GM19239 (cell line): ENCODE measurements around the gene TIMM23.
"Not testable (repeated sequence)": the region's sequence is repeated elsewhere in the genome, so short reads cannot be mapped to it uniquely, and the experiment has no call there.

Experiments used
- DNase-seq: peaks from one replicate; pipeline ENCODE4 v3.0.0; 2011; ENCODE audit warnings: low spot score; ENCODE audit not compliant: insufficient read length
- FAIRE-seq: peaks from 2 replicates; lab custom pipeline; 2011; peaks lifted over from hg19 to GRCh38; lab: Jason Lieb, UNC

Gene TIMM23, protein sequence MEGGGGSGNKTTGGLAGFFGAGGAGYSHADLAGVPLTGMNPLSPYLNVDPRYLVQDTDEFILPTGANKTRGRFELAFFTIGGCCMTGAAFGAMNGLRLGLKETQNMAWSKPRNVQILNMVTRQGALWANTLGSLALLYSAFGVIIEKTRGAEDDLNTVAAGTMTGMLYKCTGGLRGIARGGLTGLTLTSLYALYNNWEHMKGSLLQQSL

DNA sequence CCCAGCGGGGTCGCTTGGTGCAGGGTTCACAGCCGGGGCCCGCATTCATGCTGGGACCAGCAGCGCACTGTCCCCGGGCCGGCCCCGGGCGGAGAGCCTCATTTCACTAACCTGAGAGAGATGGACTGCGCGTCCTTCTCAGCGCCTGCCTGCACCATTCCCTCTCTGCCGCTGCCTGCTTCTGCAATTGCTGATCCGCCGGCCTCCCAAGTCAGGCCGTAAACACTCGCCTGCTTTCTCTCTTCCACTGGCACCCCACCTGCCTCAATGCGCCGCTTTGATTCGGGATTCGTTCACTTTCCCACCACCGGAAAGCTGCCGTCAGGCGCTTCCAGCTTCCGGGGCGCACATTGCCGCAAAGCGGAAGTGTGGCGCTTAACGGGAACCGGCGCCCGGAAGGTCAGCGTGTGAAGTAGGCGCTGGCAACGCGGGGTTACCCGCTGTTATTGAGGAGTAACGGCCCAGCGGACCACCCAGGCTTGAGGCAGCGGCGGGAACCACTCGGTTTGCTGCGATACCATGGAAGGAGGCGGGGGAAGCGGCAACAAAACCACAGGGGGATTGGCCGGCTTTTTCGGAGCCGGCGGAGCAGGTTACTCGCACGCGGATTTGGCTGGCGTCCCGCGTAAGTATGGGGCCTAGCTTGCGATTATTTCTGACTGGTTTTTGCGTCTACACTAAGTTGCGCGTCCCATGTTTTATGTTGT is at the start of gene TIMM23:
TSS of gene TIMM23 (plus strand) at position 384 of the 707 bp plus-strand sequence. CDS start at position 520, 136 bp downstream.
- FAIRE-seq, DNase-seq: not testable (repeated sequence)

DNA sequence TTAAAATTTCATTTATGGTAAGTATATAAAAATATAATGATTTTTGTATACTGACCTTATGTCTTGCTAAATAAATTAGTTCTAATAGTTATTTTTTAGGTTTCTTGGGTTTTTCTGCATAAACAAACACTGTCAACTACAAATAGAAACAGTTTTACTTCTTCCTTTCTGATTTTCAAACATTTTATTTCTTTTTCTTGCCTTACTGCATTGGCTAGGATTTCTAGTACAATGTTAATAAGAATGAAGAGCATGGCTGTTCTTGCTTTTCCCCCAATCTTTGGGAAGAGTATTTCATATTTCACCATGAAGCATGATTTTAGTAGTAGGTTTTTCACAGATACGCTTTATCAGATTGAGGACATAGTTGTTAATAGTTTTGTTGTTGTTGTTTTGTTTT is 45.5 kb upstream of the TIMM23 start:
- not testable (repeated sequence) for DNase-seq, FAIRE-seq

DNA sequence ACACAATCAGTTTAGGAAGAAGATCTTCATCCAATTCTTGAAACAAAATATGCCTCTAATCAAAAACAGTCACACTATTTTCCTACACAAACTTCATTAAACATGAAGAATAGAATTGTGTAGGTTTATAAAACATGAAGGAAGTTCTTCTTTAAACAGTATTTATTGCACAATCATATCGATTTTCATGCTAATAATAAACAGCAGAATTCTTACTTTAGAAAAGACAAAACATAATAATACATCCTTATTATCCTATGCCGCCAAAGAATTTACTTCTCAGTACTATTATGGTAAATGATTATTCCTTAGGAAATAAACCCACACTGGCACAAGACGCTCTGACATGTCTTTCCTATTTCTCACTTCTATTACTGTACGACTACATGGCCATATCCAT is 41.0 kb upstream of the TIMM23 start:
- FAIRE-seq, DNase-seq: not testable (repeated sequence)

DNA sequence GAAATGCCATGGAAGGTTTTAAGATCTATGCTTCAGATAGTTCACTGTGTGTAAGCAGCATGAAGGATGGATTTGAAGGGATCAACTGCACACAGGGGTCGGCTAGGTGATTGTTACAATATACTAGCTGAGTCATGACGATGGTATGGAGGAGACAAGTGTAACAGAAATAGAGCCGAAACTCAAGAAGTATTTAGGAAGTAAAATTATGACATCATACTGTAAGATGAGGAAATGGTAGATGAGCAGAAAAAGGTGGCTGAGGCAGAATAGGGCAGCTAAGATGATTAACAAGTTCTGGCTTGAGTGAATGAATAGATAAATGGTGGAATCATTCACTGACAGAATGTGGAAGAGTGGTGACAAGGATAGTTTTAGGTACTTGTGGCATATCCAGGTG is 37.5 kb upstream of the TIMM23 start:
- FAIRE-seq, DNase-seq: not testable (repeated sequence)

DNA sequence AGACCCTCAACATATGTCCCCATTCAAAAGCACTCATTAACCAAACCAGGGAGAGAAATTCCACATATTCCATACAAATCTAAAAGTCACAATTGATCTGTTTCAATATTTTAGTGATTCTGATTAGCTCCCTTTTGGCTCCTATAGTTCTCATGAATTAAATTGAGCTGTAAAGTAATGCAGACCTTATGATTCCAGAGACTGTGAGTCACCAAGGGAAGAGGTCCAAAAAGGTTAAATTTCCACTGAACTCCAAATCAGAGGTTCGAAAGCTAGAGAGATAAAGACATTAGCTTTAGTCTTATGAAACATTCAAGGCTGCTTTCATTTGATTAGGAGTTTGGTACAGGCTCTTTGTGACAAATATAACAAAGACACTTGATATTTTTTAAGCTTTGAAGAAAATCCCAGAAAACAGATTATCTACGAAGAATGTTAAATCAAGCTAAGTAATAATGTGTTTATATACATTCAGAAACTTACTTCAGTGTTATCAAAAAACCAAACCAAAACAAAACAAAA is 33.1 kb upstream of the TIMM23 start:
- not testable (repeated sequence) for FAIRE-seq, DNase-seq

DNA sequence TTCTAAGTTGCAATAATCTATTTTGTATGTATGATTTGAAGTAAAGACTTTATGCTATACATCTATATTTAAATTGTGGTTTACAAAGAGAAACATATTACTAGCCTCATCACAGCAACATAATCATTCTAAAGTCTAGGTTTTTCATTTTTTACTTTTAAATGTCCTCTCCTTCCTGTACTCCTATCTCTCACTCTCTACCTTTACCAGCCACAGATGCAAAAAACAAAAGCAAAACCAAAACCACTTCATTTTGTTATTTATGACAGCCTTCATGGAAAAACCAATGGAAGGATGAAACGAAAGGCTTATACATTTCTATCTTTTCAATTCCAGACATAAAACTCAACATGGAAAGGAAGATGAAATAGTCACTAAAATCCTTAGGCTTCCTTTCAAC is 31.1 kb upstream of the TIMM23 start:
- not testable (repeated sequence) for DNase-seq, FAIRE-seq

DNA sequence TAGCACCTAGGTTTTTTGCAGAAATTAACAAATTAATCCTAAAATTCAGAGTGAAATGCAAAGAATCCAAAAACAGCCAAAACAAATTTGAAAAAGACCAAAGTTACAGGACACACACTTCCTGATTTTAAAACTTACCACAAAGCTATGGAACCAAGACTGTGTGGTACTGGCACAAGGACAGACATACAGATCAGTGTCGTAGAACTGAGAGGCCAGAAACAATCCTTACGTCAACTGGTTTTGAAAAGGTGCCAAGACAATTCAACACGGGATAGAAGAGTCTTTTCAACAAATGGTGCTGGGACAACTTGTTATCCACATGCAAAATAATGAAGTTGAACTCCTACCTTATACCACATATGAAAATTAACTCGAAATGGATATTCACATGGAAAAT is 26.8 kb upstream of the TIMM23 start:
- not testable (repeated sequence) for DNase-seq, FAIRE-seq

DNA sequence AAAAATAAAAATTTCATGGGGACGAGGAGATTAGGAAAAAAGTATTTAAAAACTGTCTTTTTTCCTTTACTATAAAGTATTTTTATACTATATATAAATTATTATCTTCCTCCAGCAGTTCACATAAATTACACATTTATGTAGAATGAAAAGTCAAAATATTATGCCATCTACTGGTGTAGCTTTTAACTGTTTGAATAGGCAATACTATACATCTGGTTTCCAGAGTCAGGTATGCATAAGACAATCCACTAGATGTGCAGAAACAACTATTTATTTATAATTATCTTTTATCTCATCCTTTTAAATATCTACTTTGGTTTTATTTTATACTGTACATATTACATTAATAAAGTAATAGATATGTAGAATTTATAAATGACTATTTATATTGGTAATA is 24.9 kb upstream of the TIMM23 start:
- not testable (repeated sequence) for FAIRE-seq

DNA sequence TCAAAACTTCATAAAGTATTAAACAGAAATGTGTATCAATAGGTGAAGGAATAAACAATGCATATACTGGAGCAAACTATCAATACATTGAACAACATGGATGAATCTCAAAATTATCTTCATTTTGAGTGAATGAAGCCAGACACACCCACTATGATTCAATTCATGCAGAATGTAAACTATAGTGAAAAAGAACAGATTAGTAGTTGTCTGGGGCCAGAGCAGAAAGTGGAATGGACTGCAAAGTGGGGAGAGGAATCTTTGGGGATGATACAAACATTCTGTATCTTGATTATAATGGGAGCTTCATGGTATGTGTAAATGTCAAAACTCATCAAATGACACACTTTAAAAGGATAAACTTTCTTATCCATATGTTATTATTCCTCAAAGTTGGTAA is 23.5 kb upstream of the TIMM23 start:
- not testable (repeated sequence) for DNase-seq

More for the DNA sequence above, 24.9 kb upstream of the TIMM23 start:
- not testable (repeated sequence) for DNase-seq

DNA sequence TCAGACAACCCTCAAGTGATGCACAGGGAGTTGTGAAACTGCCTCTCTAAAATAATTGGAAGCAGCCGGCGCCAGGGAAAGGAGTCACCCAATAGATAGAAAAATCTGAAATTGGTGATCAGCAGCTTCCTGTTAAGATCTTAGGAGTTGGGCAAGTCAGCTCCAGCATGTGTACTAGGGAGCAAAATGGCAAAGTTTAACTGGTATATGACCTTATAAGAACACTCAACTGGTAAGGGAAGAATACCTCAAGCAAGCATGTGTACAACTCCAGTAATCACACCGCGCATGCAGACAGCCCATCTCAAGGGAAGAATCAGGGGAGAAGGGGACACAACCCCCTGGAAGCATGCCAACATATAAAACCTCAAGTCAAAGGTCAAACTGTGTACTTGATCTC is 17.9 kb upstream of the TIMM23 start:
- FAIRE-seq, DNase-seq: not testable (repeated sequence)

More for the DNA sequence above, 23.5 kb upstream of the TIMM23 start:
- FAIRE-seq, result not testable (repeated sequence)

DNA sequence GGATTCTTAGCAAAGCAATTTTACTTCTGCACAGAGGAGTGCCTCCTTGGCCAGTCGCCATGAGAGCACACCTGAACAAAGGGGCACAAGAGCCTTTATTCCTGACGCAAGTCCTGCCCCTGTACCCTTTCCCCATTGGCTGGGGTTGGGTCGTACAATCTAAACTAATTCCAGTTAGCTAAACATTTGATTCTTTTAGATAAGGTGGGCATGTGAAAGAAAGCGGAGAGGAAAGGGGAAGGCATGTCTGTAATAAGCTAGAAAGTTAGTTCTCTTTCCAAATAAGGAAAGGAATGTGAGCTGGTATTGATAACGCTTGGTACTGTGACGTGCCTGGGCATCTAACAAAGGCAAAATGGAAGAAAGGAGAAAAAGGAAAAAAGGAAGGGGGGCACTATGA is 15.7 kb upstream of the TIMM23 start:
- DNase-seq, FAIRE-seq: not testable (repeated sequence)

DNA sequence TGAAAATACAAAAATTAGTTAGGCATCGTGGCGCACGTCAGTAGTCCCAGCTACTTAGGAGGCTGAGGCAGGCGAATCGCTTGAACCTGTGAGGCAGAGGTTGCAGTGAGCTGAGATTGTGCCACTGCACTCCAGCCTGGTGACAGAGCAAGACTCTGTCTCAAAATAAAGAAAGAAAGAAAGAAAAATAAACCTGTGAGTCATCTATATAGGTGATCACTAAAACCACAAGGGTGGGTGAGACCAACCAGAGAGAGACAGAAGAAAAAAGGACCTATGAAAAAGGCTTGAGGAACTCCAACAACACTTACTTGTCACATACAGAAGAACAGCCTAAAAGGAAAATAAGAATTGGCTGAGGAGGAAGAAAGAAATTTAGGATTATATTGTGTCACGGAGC is 14.4 kb upstream of the TIMM23 start:
- not testable (repeated sequence) for DNase-seq, FAIRE-seq

DNA sequence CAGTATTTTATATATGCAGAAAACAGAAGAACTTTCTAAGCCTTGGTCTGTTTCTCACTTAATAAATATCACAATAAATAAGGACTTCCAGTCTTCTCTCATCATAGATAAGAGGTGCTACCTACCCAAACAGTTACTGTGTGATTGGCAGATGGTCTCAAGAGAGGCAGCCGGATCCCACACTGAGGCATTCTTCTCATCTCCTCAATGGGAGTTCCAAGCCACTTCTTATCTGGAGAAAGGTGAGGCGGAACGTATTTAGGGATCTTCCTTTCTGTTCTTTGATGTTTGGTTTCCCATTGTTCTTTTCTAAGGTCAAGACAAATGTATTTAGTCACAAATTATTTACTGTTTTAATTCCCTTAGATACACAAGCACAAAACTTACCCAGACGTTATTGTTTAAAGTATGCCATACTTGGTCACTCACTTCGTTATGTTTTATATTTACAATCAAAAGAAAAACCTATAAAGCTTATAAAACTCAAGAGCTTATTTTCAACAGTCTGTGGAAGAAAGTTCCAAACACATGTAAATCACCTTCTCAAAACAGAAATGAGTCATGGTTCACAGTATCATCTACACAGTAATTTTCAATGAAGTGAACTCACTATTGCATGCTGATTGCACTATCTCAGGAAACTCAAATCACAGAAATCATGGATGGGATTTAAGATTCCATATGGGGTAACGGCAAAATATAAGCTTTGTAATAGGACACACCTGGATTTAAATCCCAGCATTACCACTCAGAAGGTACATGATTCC is 9.4 kb upstream of the TIMM23 start:
- FAIRE-seq, DNase-seq: not testable (repeated sequence)

DNA sequence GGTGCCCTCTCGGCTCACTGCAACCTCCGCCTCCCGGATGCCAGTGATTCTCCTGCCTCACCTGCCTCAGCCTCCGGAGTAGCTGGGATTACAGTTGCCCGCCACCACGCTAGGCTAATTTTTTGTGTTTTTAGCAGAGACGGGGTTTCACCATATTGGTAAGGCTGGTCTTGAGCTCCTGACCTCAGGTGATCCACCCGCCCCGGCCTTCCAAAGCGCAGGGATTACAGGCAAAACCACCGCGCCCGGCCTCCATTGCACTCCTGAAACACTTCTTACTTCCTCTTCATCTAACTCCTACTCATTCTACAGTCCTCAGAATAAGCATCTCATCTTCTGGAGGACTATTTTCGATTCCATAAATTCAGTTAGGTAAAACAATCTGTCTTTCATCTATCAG is 1.3 kb upstream of the TIMM23 start:
- not testable (repeated sequence) for DNase-seq, FAIRE-seq

DNA sequence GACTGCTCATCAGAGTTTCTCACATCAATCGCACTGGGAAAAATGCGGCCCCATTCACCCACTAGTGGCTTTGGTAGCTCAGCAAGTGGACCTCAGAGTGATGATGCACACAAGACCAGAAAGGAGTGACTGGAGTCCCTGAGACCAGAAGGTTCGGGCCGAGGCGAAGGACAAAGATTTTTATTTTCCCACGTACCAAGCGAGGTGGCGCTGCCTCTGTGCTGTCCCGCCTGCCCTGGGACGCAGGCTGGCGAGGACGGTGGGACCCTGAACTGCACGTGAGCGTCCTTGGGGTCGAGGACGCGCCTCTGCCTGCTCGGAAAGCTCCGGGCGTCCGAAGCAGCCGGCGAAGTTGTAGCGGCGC is 565 bp upstream of the TIMM23 start:
- not testable (repeated sequence) for DNase-seq

DNA sequence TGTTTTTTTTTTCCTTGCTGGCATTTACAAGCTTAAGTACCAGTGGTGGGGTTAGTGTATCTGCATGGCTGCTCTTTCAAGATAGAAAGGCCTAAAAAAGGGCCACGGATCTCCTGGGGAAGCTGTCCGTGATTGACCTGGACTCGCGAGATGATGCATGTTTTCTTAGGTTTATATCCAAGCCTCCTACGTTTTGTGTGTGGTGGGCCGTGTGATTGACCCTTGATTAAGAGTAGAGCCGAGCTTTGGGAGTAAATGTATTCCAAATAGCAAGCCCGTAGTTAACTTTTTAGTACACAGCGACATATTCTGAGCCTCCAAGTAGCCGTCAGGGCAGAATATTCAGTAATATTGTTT is 502 bp downstream of the TIMM23 start:
- DNase-seq, FAIRE-seq: not testable (repeated sequence)

More for the DNA sequence above, 565 bp upstream of the TIMM23 start:
- not testable (repeated sequence) for FAIRE-seq

DNA sequence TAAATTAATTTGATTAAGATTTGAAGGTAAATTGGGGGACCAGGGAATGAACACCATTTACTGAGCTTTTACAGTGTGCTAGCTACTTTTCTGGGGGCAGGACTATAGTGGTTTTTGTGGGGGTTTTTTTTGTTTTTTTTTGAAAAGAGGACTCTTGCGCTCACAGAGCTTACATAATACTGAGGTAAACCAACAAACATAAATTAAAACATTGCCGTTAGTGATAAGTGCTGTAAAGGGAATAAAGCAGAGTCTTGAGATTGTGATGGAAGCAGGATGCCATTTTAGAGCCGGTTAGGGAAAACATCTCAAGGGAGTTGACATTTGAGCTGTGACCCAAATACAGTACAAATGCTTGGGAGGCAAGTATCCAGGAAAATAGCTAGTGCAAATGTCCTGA is 1.8 kb downstream of the TIMM23 start:
- DNase-seq, result not testable (repeated sequence)

DNA sequence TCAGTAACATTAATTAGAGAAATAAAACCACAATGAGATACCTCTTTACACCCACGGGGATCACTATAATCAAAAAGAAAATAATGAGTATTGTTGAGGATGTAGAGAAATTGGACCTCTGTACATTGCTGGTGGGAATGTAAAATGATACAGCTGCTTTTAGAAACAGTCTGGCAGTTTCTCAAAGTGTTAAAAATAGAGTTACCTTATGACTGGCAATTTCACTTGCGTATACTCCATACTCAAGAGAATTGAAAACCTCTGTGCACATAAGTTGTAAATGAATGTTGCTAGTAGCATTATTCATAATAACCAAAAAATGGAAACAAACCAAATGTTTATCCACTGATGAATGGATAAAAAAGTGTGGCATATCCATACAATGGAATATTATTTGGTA is 6.3 kb downstream of the TIMM23 start:
- FAIRE-seq, result not testable (repeated sequence)

More for the DNA sequence above, 1.8 kb downstream of the TIMM23 start:
- not testable (repeated sequence) for FAIRE-seq

DNA sequence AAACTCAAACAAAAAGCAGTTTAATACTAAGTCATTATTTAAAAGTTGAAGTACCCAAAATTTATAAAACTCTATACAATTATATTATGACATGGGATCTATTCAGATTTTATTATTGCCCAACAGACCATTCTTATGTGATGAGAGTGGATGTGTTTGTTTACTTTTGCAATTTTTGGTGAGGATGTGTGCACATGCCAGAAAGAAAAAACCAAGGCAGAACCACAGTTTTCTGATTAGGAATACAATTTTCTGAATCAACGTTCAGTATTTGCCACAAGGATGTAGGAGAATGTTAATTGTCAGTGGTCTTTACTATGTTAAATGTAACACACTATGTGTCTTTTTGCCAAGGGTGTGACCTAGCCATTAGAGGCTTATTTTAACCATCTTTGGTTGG is 9.1 kb downstream of the TIMM23 start:
- DNase-seq, FAIRE-seq: not testable (repeated sequence)

More for the DNA sequence above, 6.3 kb downstream of the TIMM23 start:
- not testable (repeated sequence) for DNase-seq

DNA sequence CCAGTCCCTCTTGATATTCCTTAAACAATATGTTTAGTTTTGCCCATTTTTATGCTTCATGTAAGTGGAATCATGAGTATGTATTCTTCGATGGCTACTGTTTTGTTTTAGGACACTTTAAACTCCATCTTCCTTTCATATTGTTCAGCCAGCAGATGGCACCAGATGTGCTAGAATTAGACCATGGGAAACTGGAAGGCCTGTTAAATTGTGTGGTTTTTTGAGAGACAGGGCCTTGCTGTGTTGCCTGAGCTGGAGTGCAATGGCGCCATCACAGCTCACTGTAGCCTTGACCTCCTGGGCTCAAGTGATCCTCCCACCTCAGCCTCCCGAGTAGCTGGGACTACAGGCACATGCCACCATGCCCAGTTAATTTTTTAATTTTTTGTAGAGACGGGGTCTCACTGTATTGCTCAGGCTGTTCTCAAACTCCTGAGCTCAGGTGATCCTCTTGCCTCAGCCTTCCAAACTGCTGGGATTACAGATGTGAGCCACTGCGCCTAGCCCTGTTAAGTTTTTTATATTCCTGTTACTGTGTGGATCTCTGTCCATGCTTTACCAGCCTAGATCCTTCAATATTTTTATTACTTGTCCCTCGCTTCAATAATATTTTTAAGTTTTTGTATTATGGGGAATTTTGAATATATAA is 11.4 kb downstream of the TIMM23 start:
- DNase-seq, FAIRE-seq: not testable (repeated sequence)
